ENCODE data around the gene TRMT6.

DNA sequence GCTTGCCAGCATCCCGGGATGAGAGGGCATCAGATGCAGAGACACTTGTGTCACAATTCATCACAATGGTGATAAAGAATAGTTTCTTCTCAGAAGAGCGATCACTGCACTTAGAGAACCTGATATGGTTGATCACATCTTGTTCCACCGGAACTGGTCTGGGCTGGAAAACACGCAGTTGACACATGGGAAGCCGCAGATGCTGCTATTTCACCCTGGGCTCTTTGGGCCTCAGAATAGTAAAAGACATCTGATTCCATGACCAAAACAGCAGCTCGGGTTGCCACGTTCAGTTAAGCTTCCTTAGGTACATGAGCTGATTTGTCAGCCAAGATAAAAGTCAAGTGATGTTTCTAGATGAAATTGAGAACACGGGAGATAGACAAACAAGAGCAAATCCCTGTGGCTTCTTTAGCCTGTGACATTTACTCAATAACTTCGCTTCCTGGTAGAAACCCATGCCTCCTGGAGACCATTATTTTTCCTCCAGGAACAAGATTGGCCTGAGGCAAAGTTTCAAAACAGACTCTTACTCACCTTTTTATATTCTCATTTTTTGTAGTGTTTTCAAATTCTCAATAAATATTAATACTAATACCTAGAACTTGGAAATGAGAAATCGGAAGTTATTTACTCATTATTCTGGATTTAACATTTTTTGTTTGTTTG lies 59.4 kb downstream of the TRMT6 start:
- TF ChIP-seq, protein P1, sequence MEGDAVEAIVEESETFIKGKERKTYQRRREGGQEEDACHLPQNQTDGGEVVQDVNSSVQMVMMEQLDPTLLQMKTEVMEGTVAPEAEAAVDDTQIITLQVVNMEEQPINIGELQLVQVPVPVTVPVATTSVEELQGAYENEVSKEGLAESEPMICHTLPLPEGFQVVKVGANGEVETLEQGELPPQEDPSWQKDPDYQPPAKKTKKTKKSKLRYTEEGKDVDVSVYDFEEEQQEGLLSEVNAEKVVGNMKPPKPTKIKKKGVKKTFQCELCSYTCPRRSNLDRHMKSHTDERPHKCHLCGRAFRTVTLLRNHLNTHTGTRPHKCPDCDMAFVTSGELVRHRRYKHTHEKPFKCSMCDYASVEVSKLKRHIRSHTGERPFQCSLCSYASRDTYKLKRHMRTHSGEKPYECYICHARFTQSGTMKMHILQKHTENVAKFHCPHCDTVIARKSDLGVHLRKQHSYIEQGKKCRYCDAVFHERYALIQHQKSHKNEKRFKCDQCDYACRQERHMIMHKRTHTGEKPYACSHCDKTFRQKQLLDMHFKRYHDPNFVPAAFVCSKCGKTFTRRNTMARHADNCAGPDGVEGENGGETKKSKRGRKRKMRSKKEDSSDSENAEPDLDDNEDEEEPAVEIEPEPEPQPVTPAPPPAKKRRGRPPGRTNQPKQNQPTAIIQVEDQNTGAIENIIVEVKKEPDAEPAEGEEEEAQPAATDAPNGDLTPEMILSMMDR (IDR thresholded peaks at IDR 0.05) = no peak
- TF ChIP-seq POLR2AphosphoS5 (IDR thresholded peaks at IDR 0.05) = no peak
- TF ChIP-seq EP300 (IDR thresholded peaks at IDR 0.05) = no peak

Measured in sigmoid colon (tissue), 4 donors.